ENCODE measurements around the gene TTC39A.

TTC39A gene

GRCh38 chr1:51296383-51297357 is 33.7 kb downstream of the TTC39A start:
- DNase-seq, result peak; percentile 92

GRCh38 chr1:51295926-51296325 is 34.4 kb downstream of the TTC39A start:
- DNase-seq, result no peak

- no peak for DNase-seq
These were observed 35.7 kb downstream of the TTC39A start for GRCh38 chr1:51294566-51295184.

- DNase-seq, result no peak
These were observed 36.4 kb downstream of the TTC39A start for GRCh38 chr1:51293898-51294515.

- no peak for DNase-seq
These were observed 39.9 kb downstream of the TTC39A start for GRCh38 chr1:51290489-51290847.

GRCh38 chr1:51289676-51290488 is 40.5 kb downstream of the TTC39A start:
- DNase-seq, result no peak

GRCh38 chr1:51288578-51288977 is 41.8 kb downstream of the TTC39A start:
- no peak for DNase-seq

- DNase-seq, result no peak
These were observed 42.4 kb downstream of the TTC39A start for GRCh38 chr1:51287966-51288365.

GRCh38 chr1:51285055-51285454 is 45.3 kb downstream of the TTC39A start:
- no peak for DNase-seq

GRCh38 chr1:51284487-51284954 is 45.8 kb downstream of the TTC39A start:
- no peak for DNase-seq

GRCh38 chr1:51283979-51284378 is 46.4 kb downstream of the TTC39A start:
- DNase-seq, result no peak

GRCh38 chr1:51282605-51283004 is 47.8 kb downstream of the TTC39A start:
- no peak for DNase-seq

- DNase-seq, result no peak
These were observed 48.6 kb downstream of the TTC39A start for GRCh38 chr1:51281807-51282206.

GRCh38 chr1:51280321-51280978 is 49.9 kb downstream of the TTC39A start:
- no peak for DNase-seq

- no peak for DNase-seq
These were observed 54.1 kb downstream of the TTC39A start for GRCh38 chr1:51276286-51276685.

GRCh38 chr1:51274676-51275075 is 55.7 kb downstream of the TTC39A start:
- no peak for DNase-seq

- no peak for DNase-seq
These were observed 57.4 kb downstream of the TTC39A start for GRCh38 chr1:51272916-51273315.

GRCh38 chr1:51270751-51271150 is 59.6 kb downstream of the TTC39A start:
- DNase-seq, result no peak

GRCh38 chr1:51268634-51269033 is 61.7 kb downstream of the TTC39A start:
- no peak for DNase-seq

- no peak for DNase-seq
These were observed 63.6 kb downstream of the TTC39A start for GRCh38 chr1:51266791-51267190.

GRCh38 chr1:51266181-51266580 is 64.2 kb downstream of the TTC39A start:
- no peak for DNase-seq

- DNase-seq, result no peak
These were observed 64.7 kb downstream of the TTC39A start for GRCh38 chr1:51265618-51266017.

Data from stimulated activated CD8-positive, alpha-beta memory T cell treated with anti-CD3 and anti-CD28 coated beads, Interleukin-4, amount 100 ng/mL, for 48 hours (primary cell).